ENCODE results near the gene VPS50.
"Not testable (repeated sequence)": the region's sequence is repeated elsewhere in the genome, so short reads cannot be mapped to it uniquely, and the experiment has no call there.

The VPS50 gene

DNA sequence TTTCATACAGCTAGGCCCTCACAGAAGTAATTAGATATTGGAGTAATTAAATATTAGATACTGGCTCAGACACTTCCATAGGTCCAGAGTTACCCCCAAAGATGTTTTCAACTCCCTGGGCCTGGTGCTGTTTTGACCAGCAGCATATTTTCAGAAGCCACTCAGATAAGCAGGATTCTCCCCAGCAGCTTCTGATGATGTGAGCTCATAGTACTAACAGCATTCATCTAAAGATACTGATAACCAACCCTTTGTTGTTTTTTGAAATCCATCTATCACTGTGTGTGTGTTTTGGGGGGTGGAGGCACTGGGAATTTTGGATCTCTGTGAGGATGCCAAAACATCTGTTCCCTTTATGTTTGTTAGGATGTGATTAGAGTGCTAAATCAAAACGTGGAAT, 52.7 kb downstream of the VPS50 start:
- Mint-ChIP-seq H3K4me1 (no peaks in the 10 kb centered on the region), H3K27me3 (no peaks in the 10 kb centered on the region), H3K36me3 (peaks cover 12 to 18% of the 10 kb centered on the region in 2 donors), H3K27ac (no peak overlapping the region), H3K4me3 (no peak overlapping the region), H3K9me3 (no peaks in the 10 kb centered on the region)
- ATAC-seq (replicated peaks) (no peak), DNase-seq (no peak)

DNA sequence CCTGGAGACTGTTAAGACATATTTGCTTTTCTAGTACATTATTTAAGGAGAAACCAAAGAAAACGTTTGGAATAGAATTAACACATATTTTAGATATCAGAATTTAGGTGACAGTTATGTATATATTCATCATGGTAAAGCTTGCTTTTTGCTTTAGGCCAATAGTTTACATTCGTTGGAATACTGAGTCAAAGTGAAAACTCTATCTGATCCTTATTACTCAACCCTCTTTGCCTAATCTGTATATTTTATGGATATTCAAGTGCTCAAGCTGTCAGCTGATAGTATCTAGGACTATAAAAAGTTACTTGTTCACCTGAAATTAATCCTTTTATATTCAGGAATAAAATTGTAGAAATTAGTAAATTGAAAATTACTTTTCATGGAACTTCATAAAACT, 61.1 kb downstream of the VPS50 start:
- ATAC-seq (replicated peaks) (no peak), DNase-seq (no peak)
- H3K36me3 Mint-ChIP-seq: peaks cover 5 to 9% of the 10 kb centered on the region in 2 donors
- H3K9me3 Mint-ChIP-seq: no peaks in the 10 kb centered on the region
- no peak overlapping the region for H3K27ac Mint-ChIP-seq
- no peaks in the 10 kb centered on the region for H3K27me3 Mint-ChIP-seq
- no peaks in the 10 kb centered on the region for H3K4me1 Mint-ChIP-seq
- H3K4me3 Mint-ChIP-seq: no peak overlapping the region

DNA sequence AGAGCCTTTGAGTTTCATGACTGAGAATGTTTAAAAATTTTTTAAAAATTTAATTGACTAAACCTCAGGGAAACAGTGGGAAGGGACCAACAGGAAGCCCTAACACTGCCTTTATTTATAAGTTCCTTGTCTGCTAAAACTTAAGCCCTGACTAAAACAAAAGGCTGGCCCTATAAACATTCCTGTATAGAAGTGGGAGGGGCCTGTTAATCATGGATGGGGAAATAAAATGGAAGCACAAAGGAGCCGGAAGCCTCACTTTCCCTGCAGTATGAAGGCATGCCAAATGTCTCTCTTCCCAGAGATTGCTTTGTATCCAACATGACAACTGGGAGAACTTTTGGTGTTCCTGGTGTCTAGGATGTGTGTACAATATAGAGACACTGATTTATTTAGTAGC, 66.0 kb downstream of the VPS50 start:
- DNase-seq (no peak), ATAC-seq (replicated peaks) (no peak)
- Mint-ChIP-seq H3K9me3 (no peaks in the 10 kb centered on the region), H3K4me1 (no peaks in the 10 kb centered on the region), H3K4me3 (no peak overlapping the region), H3K36me3 (peaks cover 8 to 15% of the 10 kb centered on the region in 2 donors), H3K27me3 (no peaks in the 10 kb centered on the region), H3K27ac (no peak overlapping the region)

DNA sequence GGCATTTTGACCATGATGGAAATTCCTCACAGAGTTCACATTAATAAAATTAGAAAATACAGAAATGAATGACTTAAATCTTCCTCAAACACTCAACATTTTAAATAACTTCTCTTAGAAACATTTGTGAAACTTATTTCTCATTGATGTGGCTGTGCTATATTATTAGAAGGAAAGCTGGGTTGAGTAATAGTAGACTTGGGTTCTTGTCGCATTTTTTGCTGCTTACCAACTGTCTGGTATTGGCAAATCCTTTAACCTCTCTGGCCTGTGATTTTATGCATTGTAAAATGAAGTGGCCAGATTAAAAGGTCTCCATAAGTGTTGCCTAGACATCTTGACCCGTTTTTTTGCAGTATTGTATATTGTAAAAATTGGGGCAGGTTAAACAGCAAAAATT, 66.5 kb downstream of the VPS50 start:
- peaks cover 8 to 15% of the 10 kb centered on the region in 2 donors for H3K36me3 Mint-ChIP-seq
- no peaks in the 10 kb centered on the region for H3K4me1 Mint-ChIP-seq
- H3K4me3 Mint-ChIP-seq: no peak overlapping the region
- DNase-seq: no peak
- no peaks in the 10 kb centered on the region for H3K27me3 Mint-ChIP-seq
- no peak overlapping the region for H3K27ac Mint-ChIP-seq
- ATAC-seq (replicated peaks): no peak
- H3K9me3 Mint-ChIP-seq: no peaks in the 10 kb centered on the region

DNA sequence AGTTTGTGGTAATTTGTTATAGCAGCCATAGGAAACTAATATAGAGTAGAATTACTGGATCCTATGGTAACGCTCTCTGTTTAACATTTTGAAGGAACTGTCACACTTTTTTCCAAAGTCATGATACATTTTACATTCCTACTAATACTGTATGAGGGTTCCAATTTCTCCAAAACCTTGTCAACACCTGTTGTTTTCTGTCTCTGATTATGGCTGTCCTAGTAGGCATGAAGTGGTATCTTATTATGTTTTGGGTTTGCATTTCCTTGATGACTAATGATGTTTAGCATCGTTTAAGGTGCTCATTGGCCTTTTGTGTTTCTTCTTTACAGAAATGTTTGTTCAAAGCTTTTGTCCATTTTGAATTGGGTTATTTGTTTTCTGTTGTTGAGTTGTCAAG, 69.6 kb downstream of the VPS50 start:
- no peak overlapping the region for H3K27ac Mint-ChIP-seq
- no peaks in the 10 kb centered on the region for H3K4me1 Mint-ChIP-seq
- no peak overlapping the region for H3K4me3 Mint-ChIP-seq
- no peak for ATAC-seq (replicated peaks)
- H3K9me3 Mint-ChIP-seq: no peaks in the 10 kb centered on the region
- DNase-seq: no peak
- H3K27me3 Mint-ChIP-seq: no peaks in the 10 kb centered on the region
- peaks cover 8 to 28% of the 10 kb centered on the region in 2 donors for H3K36me3 Mint-ChIP-seq

DNA sequence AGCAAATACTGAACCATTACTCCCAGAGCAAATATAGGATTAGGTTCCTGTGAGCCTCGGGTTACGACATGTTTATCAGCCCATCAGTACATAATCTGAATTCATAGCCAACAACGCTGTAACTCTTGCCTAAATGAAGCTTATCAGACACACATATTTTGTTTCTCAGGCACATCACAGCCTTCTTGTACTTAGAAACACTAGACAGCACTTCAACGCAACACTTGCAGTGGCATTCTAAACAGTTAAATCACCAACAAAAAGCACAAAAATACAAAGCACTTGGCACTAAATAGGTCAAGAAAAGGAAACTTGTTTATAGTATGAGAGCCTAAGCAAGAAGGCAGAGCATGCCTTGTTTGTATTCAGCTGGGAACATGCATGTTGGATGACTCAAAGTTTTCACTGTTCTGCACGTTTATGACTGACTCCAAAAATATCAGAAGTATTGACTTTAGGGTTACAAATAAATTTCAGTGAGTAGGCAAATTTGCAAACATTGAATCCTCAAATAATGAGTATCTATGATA, 75.0 kb downstream of the VPS50 start:
- no peak for ATAC-seq (replicated peaks)
- H3K9me3 Mint-ChIP-seq: no peaks in the 10 kb centered on the region
- H3K4me3 Mint-ChIP-seq: no peak overlapping the region
- DNase-seq: no peak
- H3K27me3 Mint-ChIP-seq: no peaks in the 10 kb centered on the region
- H3K4me1 Mint-ChIP-seq: no peaks in the 10 kb centered on the region
- no peak overlapping the region for H3K27ac Mint-ChIP-seq
- H3K36me3 Mint-ChIP-seq: peaks cover 8 to 32% of the 10 kb centered on the region in 2 donors

DNA sequence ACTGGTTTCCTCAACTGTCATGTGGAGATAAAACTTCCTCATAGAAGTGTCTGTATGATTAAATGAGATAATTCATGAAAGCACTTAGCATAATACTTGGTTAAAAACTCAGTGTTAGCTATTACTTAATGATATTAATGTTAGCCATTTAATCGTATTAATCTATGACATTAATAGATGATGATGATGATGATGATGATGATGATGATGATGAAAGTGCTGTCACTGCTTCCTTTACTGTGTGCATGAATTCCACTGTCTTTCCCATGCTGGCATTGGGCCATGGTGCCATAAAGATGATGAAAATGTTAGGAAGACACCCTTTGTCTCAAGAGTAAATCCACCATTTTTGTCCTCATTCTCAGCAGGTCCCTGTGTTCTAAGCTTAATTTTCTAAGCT, 75.8 kb downstream of the VPS50 start:
- no peak for ATAC-seq (replicated peaks)
- Mint-ChIP-seq H3K27ac (no peak overlapping the region), H3K4me3 (no peak overlapping the region), H3K27me3 (no peaks in the 10 kb centered on the region), H3K36me3 (peaks cover 12 to 36% of the 10 kb centered on the region in 2 donors), H3K9me3 (no peaks in the 10 kb centered on the region), H3K4me1 (no peaks in the 10 kb centered on the region)
- no peak for DNase-seq

DNA sequence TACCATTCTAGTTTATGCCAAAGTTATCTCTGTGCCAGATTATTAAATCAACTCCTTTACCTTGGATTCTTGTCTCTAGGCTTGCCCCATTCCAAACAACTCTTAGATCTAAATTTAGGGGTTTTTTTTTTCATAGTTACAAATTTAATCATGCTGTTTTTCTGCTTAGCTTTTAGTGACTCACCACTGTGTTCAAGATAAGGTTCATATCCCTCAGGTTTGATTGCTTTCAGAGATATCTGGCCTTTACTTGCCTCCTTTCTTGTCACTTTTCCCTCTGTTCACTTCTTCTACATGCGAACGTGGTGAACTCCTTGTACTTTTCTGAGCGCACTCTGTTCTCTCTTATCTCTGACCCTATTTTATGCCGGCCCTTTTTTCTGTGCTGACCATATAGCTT, 78.2 kb downstream of the VPS50 start:
- Mint-ChIP-seq H3K27me3 (no peaks in the 10 kb centered on the region), H3K4me3 (no peak overlapping the region), H3K9me3 (no peaks in the 10 kb centered on the region), H3K36me3 (peaks cover 15 to 39% of the 10 kb centered on the region in 2 donors), H3K27ac (no peak overlapping the region), H3K4me1 (no peaks in the 10 kb centered on the region)
- DNase-seq: no peak
- ATAC-seq (replicated peaks): no peak

DNA sequence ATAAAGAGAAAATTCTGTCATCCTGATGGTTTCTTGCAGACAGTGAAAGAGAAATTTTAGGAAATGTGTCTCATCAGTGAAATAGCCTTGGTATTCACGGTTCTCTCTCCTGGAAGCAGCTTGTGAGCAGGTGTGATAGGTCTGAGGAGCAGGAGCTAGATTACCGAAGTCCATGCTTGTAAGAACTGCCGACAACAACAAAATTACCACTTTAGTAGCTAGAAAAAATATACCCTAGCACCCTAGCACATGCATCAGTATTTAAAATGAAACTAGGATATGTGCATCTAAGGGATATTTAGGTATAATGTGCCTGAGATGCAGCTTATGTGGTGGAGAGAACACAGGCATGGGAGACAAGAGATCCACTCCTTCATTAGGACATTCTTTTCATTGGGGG, 82.3 kb downstream of the VPS50 start:
- Mint-ChIP-seq H3K9me3 (no peaks in the 10 kb centered on the region), H3K27me3 (no peaks in the 10 kb centered on the region), H3K36me3 (peaks cover 23 to 35% of the 10 kb centered on the region in 2 donors), H3K27ac (no peak overlapping the region), H3K4me1 (peaks cover 0 to 2% of the 10 kb centered on the region in 2 donors), H3K4me3 (no peak overlapping the region)
- ATAC-seq (replicated peaks) (no peak), DNase-seq (no peak)

DNA sequence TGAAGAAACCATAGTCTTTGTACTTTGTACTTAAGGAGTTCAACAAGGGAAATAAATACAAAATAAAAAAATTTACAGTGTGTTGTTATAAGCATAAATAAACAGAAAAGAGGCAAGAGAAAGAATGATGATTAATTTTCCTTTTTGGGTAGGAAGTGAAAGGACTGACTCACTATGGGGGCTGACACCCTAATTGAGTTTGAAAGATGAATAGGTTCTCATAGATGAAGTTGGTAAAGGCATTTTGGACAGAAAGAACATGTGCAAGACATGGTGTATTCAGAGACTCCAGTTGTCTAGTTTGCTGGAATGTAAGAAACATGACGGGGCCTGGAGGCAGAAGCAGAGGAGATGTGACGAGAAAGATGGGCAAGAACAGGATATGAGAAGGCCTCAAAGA, 83.7 kb downstream of the VPS50 start:
- H3K4me1 Mint-ChIP-seq: peaks cover 0 to 2% of the 10 kb centered on the region in 2 donors
- H3K27ac Mint-ChIP-seq: no peak overlapping the region
- H3K36me3 Mint-ChIP-seq: peaks cover 26 to 43% of the 10 kb centered on the region in 2 donors
- ATAC-seq (replicated peaks) (no peak), DNase-seq (no peak)
- H3K27me3 Mint-ChIP-seq: no peaks in the 10 kb centered on the region
- H3K4me3 Mint-ChIP-seq: no peak overlapping the region
- no peaks in the 10 kb centered on the region for H3K9me3 Mint-ChIP-seq

DNA sequence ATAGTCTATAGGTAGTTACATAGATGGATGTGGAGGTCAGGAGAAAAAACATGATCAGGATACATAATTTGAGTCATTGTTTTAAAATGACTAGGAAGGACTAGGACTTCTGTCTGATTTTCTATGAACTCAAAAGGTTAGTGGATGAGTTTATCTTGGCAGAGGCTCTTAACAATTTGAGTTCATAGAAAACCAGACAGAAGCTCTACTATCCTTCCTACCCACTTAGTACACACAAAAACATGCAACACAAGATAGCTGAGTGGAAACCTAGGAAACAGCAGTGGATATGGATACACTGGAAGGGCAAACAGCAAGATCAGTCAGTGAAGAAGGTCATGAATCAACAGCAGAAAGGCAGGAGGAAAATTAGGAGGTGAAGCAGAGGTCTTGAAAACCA, 84.6 kb downstream of the VPS50 start:
- Mint-ChIP-seq H3K27me3 (no peaks in the 10 kb centered on the region), H3K4me3 (no peak overlapping the region), H3K36me3 (peaks cover 31 to 49% of the 10 kb centered on the region in 2 donors), H3K27ac (no peak overlapping the region), H3K4me1 (peaks cover 0 to 2% of the 10 kb centered on the region in 2 donors), H3K9me3 (no peaks in the 10 kb centered on the region)
- ATAC-seq (replicated peaks) (no peak), DNase-seq (no peak)

DNA sequence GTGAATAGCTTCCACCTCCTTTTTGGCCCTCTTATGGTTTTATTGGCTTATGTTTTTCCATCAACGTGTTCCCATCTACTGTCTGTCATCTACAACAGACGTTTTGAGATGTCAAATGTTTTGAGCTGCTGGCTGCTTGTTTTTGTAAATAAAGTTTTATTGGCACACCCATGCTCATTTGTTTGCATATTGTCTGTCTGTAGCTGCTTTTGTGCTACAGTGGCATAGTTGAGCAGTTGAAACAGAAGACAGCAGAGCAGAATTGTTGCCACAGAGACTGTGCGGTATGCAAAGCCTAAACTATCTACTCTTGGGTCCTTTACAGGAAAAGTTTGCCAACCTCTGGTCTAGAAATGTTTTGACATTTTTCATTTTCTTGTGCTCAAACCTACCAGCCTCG, 88.7 kb downstream of the VPS50 start:
- ATAC-seq (replicated peaks) (no peak), DNase-seq (no peak)
- Mint-ChIP-seq H3K27ac (no peak overlapping the region), H3K4me3 (no peak overlapping the region), H3K9me3 (no peaks in the 10 kb centered on the region), H3K27me3 (no peaks in the 10 kb centered on the region), H3K36me3 (peaks cover 31 to 53% of the 10 kb centered on the region in 2 donors), H3K4me1 (peaks cover 0 to 2% of the 10 kb centered on the region in 2 donors)

DNA sequence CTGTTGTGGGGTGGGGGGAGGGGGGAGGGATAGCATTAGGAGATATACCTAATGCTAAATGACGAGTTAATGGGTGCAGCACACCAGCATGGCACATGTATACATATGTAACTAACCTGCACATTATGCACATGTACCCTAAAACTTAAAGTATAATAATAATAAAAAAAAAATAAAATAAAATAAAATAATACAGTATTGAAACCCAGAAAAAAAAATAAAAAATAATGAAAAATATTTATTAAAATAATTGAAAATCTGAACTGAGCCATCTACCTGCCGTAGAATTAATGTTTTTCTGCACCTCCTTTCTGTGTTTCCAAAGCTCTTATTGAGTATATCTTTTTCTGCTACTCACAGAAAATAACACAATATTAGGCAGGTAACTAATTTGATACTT, 94.1 kb downstream of the VPS50 start:
- peaks cover 14 to 23% of the 10 kb centered on the region in 2 donors for H3K36me3 Mint-ChIP-seq
- not testable (repeated sequence) for H3K4me1 Mint-ChIP-seq; H3K9me3 Mint-ChIP-seq; ATAC-seq (replicated peaks); H3K4me3 Mint-ChIP-seq; H3K27me3 Mint-ChIP-seq; DNase-seq; H3K27ac Mint-ChIP-seq

DNA sequence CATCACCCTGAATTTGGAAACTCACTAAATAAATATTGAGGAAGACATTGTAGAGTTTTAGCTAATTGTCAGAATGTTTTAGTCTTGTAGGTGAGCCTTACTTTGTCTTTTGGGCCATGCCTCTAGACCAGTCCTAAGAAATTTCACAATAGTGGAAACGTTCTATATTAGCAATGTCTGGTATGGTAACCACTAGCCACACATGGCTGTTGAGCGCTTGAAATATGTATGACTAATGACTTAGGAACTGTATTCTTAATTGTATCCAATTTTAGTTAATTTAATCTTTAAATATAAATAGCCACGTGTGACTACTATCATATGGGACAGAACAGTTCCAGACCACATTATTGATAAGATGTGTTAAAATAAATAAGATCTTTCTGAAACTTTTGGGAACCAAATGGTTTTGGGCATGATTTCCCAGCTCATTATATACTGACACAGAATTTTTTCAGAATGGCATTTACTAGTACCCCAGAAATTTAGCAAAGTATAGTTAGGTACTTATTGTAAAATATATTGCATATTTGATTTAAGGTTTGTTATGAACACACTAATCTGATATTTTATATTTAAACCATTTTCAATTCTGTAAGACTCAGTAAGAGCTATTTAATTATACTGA, 95.0 kb downstream of the VPS50 start:
- H3K9me3 Mint-ChIP-seq: no peaks in the 10 kb centered on the region

DNA sequence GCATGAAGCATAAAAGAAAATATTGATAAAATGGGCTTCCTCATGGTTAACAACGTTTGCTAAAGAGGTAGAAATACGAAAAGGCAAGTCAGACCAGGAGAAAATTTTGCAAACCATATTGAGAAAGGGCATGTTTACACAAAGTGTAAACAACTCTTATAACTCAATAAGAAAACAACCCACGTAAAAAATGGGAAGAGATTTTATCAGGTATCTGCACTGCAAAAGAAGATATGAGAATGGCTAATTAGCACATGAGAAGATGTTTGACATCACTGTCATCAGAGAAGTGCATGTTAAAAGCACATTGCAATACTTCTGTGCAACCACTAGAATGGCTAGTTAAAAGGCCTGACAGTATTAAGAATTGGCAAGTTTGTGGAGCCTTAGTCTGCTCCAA, 99.5 kb downstream of the VPS50 start:
- no peak overlapping the region for H3K4me3 Mint-ChIP-seq
- H3K4me1 Mint-ChIP-seq: no peaks in the 10 kb centered on the region
- no peaks in the 10 kb centered on the region for H3K27me3 Mint-ChIP-seq
- H3K9me3 Mint-ChIP-seq: no peaks in the 10 kb centered on the region
- DNase-seq: no peak
- ATAC-seq (replicated peaks): no peak
- H3K27ac Mint-ChIP-seq: no peak overlapping the region
- peaks cover 12 to 18% of the 10 kb centered on the region in 2 donors for H3K36me3 Mint-ChIP-seq

More for the DNA sequence above, 95.0 kb downstream of the VPS50 start:
- Mint-ChIP-seq H3K4me3 (no peak overlapping the region), H3K27me3 (no peaks in the 10 kb centered on the region), H3K36me3 (peaks cover 13 to 17% of the 10 kb centered on the region in 2 donors), H3K27ac (no peak overlapping the region), H3K4me1 (no peaks in the 10 kb centered on the region)
- ATAC-seq (replicated peaks) (no peak), DNase-seq (no peak)
